Thyroid gland (tissue), 4 donors: Measurements from ENCODE around the gene METTL14. TPM values are rescaled to one million over a fixed set of nuclear protein-coding genes. Genes with fewer than 3 reads are reported as not detected.

Experiments used
- DNase-seq, 2 donors: peaks; one replicate each; pipeline ENCODE4 v3.0.0-alpha.2; 2019
- H3K27ac ChIP-seq, 3 donors: fragments of 200-600 bp; sonication (generic); 1 replicate in 2 of 3; 2 replicates in 1 of 3; pipeline ENCODE4 v1.5.1; 2016 to 2019; ENCODE audit warnings: mild to moderate bottlenecking in 1 of 3, moderate library complexity in 1 of 3
- H3K27me3 ChIP-seq: fragments of 200-600 bp; sonication (generic); one replicate; pipeline ENCODE4 v1.5.1; 2019
- H3K36me3 ChIP-seq, 2 donors: fragments of 200-600 bp; sonication (generic); one replicate each; pipeline ENCODE4 v1.5.1; 2016 to 2019
- H3K4me1 ChIP-seq, 2 donors: fragments of 200-600 bp; sonication (generic); one replicate each; pipeline ENCODE4 v1.5.1; 2017 to 2019
- H3K4me3 ChIP-seq, 3 donors: fragments of 200-600 bp; sonication (generic); replicated peaks in 1 of 3; 1 replicate in 2 of 3; 2 replicates in 1 of 3; pipeline ENCODE4 v1.5.1; 2016; ENCODE audit warnings: mild to moderate bottlenecking in 1 of 3
- H3K9me3 ChIP-seq: fragments of 200-600 bp; sonication (generic); one replicate; pipeline ENCODE4 v1.5.1; 2017
- CTCF ChIP-seq, 6 experiments: fragments of 200-600 bp in 3 of 6; fragments of 450-650 bp in 3 of 6; sonication (generic) in 3 of 6; IDR thresholded peaks; one replicate each; pipeline ENCODE4 v1.5.1; 2016 to 2019; ENCODE audit warnings: antibody characterized with exemption in 6 of 6, mild to moderate bottlenecking in 2 of 6, inconsistent platforms in 1 of 6, moderate library complexity in 1 of 6
- POLR2A ChIP-seq, 2 donors: fragments of 450-650 bp; IDR thresholded peaks; one replicate each; pipeline ENCODE4 v1.6.1; 2017; ENCODE audit warnings: antibody characterized with exemption in 2 of 2, mild to moderate bottlenecking in 2 of 2, moderate library complexity in 1 of 2
- WGBS, 2 donors: methylation state at CpG; one replicate each; pipeline ENCODE4 v1.1.5; 2017; 5-methylcytosine and 5-hydroxymethylcytosine counted together
- intact Hi-C: fragments of 100-400 bp; cut with DNase I; formaldehyde crosslinking; loops from one replicate; pipeline ENCODE4 v1.15.1; 2023
- total RNA-seq, 4 donors: library from RNA; depleted of rRNA; stranded (reverse); fragments of >200 nt; gene quantifications; one replicate each; pipeline ENCODE4 v1.2.3, GENCODE V29; 2016

METTL14 gene
- total RNA-seq, 4 donors from 2014 or later: 16.0 to 67.8 (median 40.7) TPM

- Histone ChIP-seq H3K4me3 (no peak overlapping the region), H3K9me3 (no peaks in the 10 kb centered on the region), H3K27me3 (no peaks in the 10 kb centered on the region), H3K27ac (peak overlapping the region in 2 of 3 donors; percentile 11 to 21), H3K4me1 (peaks cover 14 to 26% of the 10 kb centered on the region in 2 donors), H3K36me3 (peaks cover 6 to 15% of the 10 kb centered on the region in 2 donors)
- TF ChIP-seq CTCF (IDR thresholded peaks at IDR 0.05): no peak
- TF ChIP-seq POLR2A (IDR thresholded peaks at IDR 0.05): no peak
- intact Hi-C loops: loop anchor here (10.0 kb wide), 1 partner anchor 205 kb away; no protein-coding TSS in a partner anchor
- WGBS, 2 donors: 88 to 90% methylated on average over 3 of the region's 3 CpGs
- DNase-seq: no peak
Measured at GRCh38 chr4:118760092-118760491, 74.9 kb downstream of the METTL14 start.

- WGBS, 2 donors: 98% methylated on average over 5 of the region's 5 CpGs
- Histone ChIP-seq H3K27ac (peak overlapping the region in 2 of 3 donors; percentile 21 to 47), H3K27me3 (no peaks in the 10 kb centered on the region), H3K4me3 (no peak overlapping the region), H3K9me3 (no peaks in the 10 kb centered on the region), H3K4me1 (peaks cover 18 to 30% of the 10 kb centered on the region in 2 donors), H3K36me3 (peaks cover 6 to 15% of the 10 kb centered on the region in 2 donors)
- intact Hi-C loops: loop anchor here (10.0 kb wide), 1 partner anchor 204 kb away; no protein-coding TSS in a partner anchor
- TF ChIP-seq POLR2A (IDR thresholded peaks at IDR 0.05) (no peak), CTCF (IDR thresholded peaks at IDR 0.05) (no peak)
- DNase-seq: no peak
Measured at GRCh38 chr4:118760493-118760892, 75.3 kb downstream of the METTL14 start.

- Histone ChIP-seq H3K9me3 (no peaks in the 10 kb centered on the region), H3K27ac (peak overlapping the region in 2 of 3 donors; percentile 43 to 47), H3K36me3 (peaks cover 11 to 19% of the 10 kb centered on the region in 2 donors), H3K4me3 (no peak overlapping the region), H3K4me1 (peaks cover 24 to 36% of the 10 kb centered on the region in 2 donors), H3K27me3 (no peaks in the 10 kb centered on the region)
- no peak for DNase-seq
- intact Hi-C loops: loop anchor here (10.0 kb wide), 1 partner anchor 203 kb away; no protein-coding TSS in a partner anchor
- TF ChIP-seq CTCF (IDR thresholded peaks at IDR 0.05): no peak
- TF ChIP-seq POLR2A (IDR thresholded peaks at IDR 0.05): no peak
- 65 to 76% methylated on average over 2 of the region's 2 CpGs for WGBS, 2 donors
Measured at GRCh38 chr4:118761397-118762016, 76.3 kb downstream of the METTL14 start.

- Histone ChIP-seq H3K36me3 (peaks cover 15 to 23% of the 10 kb centered on the region in 2 donors), H3K27me3 (no peaks in the 10 kb centered on the region), H3K4me3 (no peak overlapping the region), H3K4me1 (peaks cover 24 to 36% of the 10 kb centered on the region in 2 donors), H3K27ac (peak overlapping the region in 1 of 3 donors; percentile 43), H3K9me3 (no peaks in the 10 kb centered on the region)
- intact Hi-C loops: loop anchor here (10.0 kb wide), 1 partner anchor 203 kb away; no protein-coding TSS in a partner anchor
- no peak for TF ChIP-seq CTCF (IDR thresholded peaks at IDR 0.05)
- no peak for TF ChIP-seq POLR2A (IDR thresholded peaks at IDR 0.05)
- no peak for DNase-seq
- 79 to 93% methylated on average over 5 of the region's 5 CpGs for WGBS, 2 donors
Measured at GRCh38 chr4:118762155-118762554, 77.0 kb downstream of the METTL14 start.
